GM18505 (cell line): Measurements from ENCODE around the gene CDYL.

Experiments used
- ATAC-seq: cut with Tn5 transposase; IDR thresholded peaks from one replicate; pipeline ENCODE4 v1.9.1; 2021; ENCODE audit not compliant: unreplicated experiment
- POLR2A ChIP-seq: IDR thresholded peaks from 4 replicates; pipeline ENCODE4 v1.6.1; 2011; ENCODE audit warnings: borderline replicate concordance; ENCODE audit not compliant: insufficient read depth, insufficient read length; ENCODE audit errors: extremely low read depth

Gene CDYL

GRCh38 chr6:4908062-4908461 lies 131.9 kb downstream of the CDYL start:
- no peak for ATAC-seq
- TF ChIP-seq POLR2A, result no peak

- no peak for ATAC-seq
- TF ChIP-seq POLR2A, result no peak
Measured at GRCh38 chr6:4909063-4909706, 133.0 kb downstream of the CDYL start.

- no peak for TF ChIP-seq POLR2A
- ATAC-seq, result no peak
Measured at GRCh38 chr6:4910037-4910760, 134.0 kb downstream of the CDYL start.

- no peak for ATAC-seq
- TF ChIP-seq POLR2A, result no peak
Measured at GRCh38 chr6:4912559-4912958, 136.4 kb downstream of the CDYL start.

GRCh38 chr6:4913705-4914419 lies 137.7 kb downstream of the CDYL start:
- no peak for ATAC-seq

GRCh38 chr6:4914420-4915159 lies 138.4 kb downstream of the CDYL start:
- TF ChIP-seq POLR2A, result no peak
- no peak for ATAC-seq

More at GRCh38 chr6:4913705-4914419, 137.7 kb downstream of the CDYL start:
- no peak for TF ChIP-seq POLR2A

GRCh38 chr6:4916954-4917561 lies 140.9 kb downstream of the CDYL start:
- no peak for ATAC-seq
- TF ChIP-seq POLR2A, result no peak

GRCh38 chr6:4920914-4921410 lies 144.8 kb downstream of the CDYL start:
- ATAC-seq, result no peak
- no peak for TF ChIP-seq POLR2A

- no peak for TF ChIP-seq POLR2A
- no peak for ATAC-seq
Measured at GRCh38 chr6:4922488-4923037, 146.4 kb downstream of the CDYL start.

- TF ChIP-seq POLR2A, result no peak
- ATAC-seq, result no peak
Measured at GRCh38 chr6:4923081-4923480, 146.9 kb downstream of the CDYL start.

GRCh38 chr6:4924661-4925271 lies 148.6 kb downstream of the CDYL start:
- no peak for TF ChIP-seq POLR2A
- no peak for ATAC-seq

GRCh38 chr6:4925580-4925979 lies 149.4 kb downstream of the CDYL start:
- ATAC-seq, result no peak
- TF ChIP-seq POLR2A, result no peak

- no peak for ATAC-seq
- TF ChIP-seq POLR2A, result no peak
Measured at GRCh38 chr6:4928426-4928825, 152.2 kb downstream of the CDYL start.
